Mucosa of descending colon (tissue), 3 donors: Measurements from ENCODE around the gene IL3RA. TPM values are rescaled to one million over a fixed set of nuclear protein-coding genes. Genes with fewer than 3 reads are reported as not detected.
"Not testable (repeated sequence)": the region's sequence is repeated elsewhere in the genome, so short reads cannot be mapped to it uniquely, and the experiment has no call there.

Experiments used
- ATAC-seq: fragments of 200-7000 bp; cut with Tn5 transposase; one replicate; pipeline ENCODE4 v1.9.1; 2020; ENCODE audit warnings: mild to moderate bottlenecking, moderate library complexity
- DNase-seq, 3 donors: peaks; one replicate each; pipeline ENCODE4 v3.0.0-alpha.2; 2020
- H3K36me3 ChIP-seq: fragments of 200-600 bp; one replicate; pipeline ENCODE4 v1.8.0; 2021; ENCODE audit warnings: low read depth, mild to moderate bottlenecking
- H3K4me1 ChIP-seq: fragments of 200-600 bp; one replicate; pipeline ENCODE4 v1.8.0; 2021; ENCODE audit warnings: low read depth, mild to moderate bottlenecking
- H3K4me3 ChIP-seq: fragments of 200-600 bp; one replicate; pipeline ENCODE4 v1.8.0; 2021; ENCODE audit warnings: mild to moderate bottlenecking
- H3K9me3 ChIP-seq: fragments of 200-600 bp; one replicate; pipeline ENCODE4 v1.8.0; 2021; ENCODE audit warnings: mild to moderate bottlenecking
- CTCF ChIP-seq: fragments of 200-600 bp; IDR thresholded peaks from one replicate; pipeline ENCODE4 v1.8.0; 2022; ENCODE audit warnings: antibody characterized with exemption, mild to moderate bottlenecking
- intact Hi-C, 2 donors: fragments of 100-400 bp; cut with DNase I in 1 of 2; cut with micrococcal nuclease in 1 of 2; formaldehyde crosslinking; loops; one replicate each; pipeline versions ENCODE4 v1.11.0 to v1.11.1; 2022; cut with DNase I, micrococcal nuclease
- total RNA-seq, 3 donors: library from RNA; stranded (reverse); fragmentation: NEBNext Ultra II Directional in 2 of 3; extraction: Animal tissue kit (Norgen Biotek cat#: 25700) in 2 of 3; gene quantifications; one replicate each; pipeline versions ENCODE4 v1.2.1 to v1.2.4, GENCODE V29; 2021 to 2023
- donor health status: DM: no; HTN: no; CAD: no; lungs with moderate emphysema.
- donor health status: DM: no; HTN: no; CAD: no.
- donor health status: DM: no; HTN: yes; CAD: no.

The IL3RA gene
- total RNA-seq, 3 donors from 2014 or later: 6.3 to 11.6 (median 8.5) TPM

GRCh38 chrX:1322393-1322792 lies 14.2 kb upstream of the IL3RA start:
- no peak overlapping the region for H3K4me3 ChIP-seq
- DNase-seq (no peak), ATAC-seq (no peak)
- no peaks in the 10 kb centered on the region for H3K9me3 ChIP-seq
- H3K4me1 ChIP-seq: no peaks in the 10 kb centered on the region
- TF ChIP-seq CTCF: no peak
- no peaks in the 10 kb centered on the region for H3K36me3 ChIP-seq
- intact Hi-C loops: no loop called here

GRCh38 chrX:1323315-1323714 lies 13.3 kb upstream of the IL3RA start:
- TF ChIP-seq CTCF: peak; percentile 16
- no peak overlapping the region for H3K4me3 ChIP-seq
- intact Hi-C loops: no loop called here
- no peaks in the 10 kb centered on the region for H3K4me1 ChIP-seq
- DNase-seq: peak; percentile 50 to 70 (median 61)
- H3K36me3 ChIP-seq: no peaks in the 10 kb centered on the region
- no peaks in the 10 kb centered on the region for H3K9me3 ChIP-seq
- ATAC-seq: peak; percentile 87

- DNase-seq (no peak), ATAC-seq (no peak)
- H3K4me3 ChIP-seq: no peak overlapping the region
- no peaks in the 10 kb centered on the region for H3K9me3 ChIP-seq
- no peaks in the 10 kb centered on the region for H3K4me1 ChIP-seq
- intact Hi-C loops: no loop called here
- H3K36me3 ChIP-seq: no peaks in the 10 kb centered on the region
- no peak for TF ChIP-seq CTCF
These were observed 11.0 kb upstream of the IL3RA start for GRCh38 chrX:1325515-1326116.

- Histone ChIP-seq H3K9me3 (no peaks in the 10 kb centered on the region), H3K36me3 (no peaks in the 10 kb centered on the region), H3K4me3 (no peak overlapping the region), H3K4me1 (no peaks in the 10 kb centered on the region)
- DNase-seq: no peak
- intact Hi-C loops: no loop called here
- ATAC-seq: no peak
- no peak for TF ChIP-seq CTCF
These were observed 8.8 kb upstream of the IL3RA start for GRCh38 chrX:1327651-1328304.

- Histone ChIP-seq H3K36me3 (no peaks in the 10 kb centered on the region), H3K4me1 (no peaks in the 10 kb centered on the region), H3K9me3 (no peaks in the 10 kb centered on the region), H3K4me3 (no peak overlapping the region)
- TF ChIP-seq CTCF: no peak
- ATAC-seq: no peak
- intact Hi-C loops: no loop called here
- no peak for DNase-seq
These were observed 6.0 kb upstream of the IL3RA start for GRCh38 chrX:1330605-1331004.

GRCh38 chrX:1332433-1332832 lies 4.2 kb upstream of the IL3RA start:
- H3K4me1 ChIP-seq, H3K36me3 ChIP-seq, H3K4me3 ChIP-seq, intact Hi-C loops, ATAC-seq, DNase-seq, H3K9me3 ChIP-seq: not testable (repeated sequence)
